GM18907 (cell line): ENCODE data around the gene PICK1.
A peak's percentile ranks its signal among the peaks of the same experiment; 100 is the strongest.

ENCODE experiments used
- ATAC-seq: cut with Tn5 transposase; IDR thresholded peaks from one replicate; pipeline ENCODE4 v1.9.1; 2021; ENCODE audit warnings: mild to moderate bottlenecking, moderate library complexity; ENCODE audit not compliant: unreplicated experiment

Gene PICK1

DNA sequence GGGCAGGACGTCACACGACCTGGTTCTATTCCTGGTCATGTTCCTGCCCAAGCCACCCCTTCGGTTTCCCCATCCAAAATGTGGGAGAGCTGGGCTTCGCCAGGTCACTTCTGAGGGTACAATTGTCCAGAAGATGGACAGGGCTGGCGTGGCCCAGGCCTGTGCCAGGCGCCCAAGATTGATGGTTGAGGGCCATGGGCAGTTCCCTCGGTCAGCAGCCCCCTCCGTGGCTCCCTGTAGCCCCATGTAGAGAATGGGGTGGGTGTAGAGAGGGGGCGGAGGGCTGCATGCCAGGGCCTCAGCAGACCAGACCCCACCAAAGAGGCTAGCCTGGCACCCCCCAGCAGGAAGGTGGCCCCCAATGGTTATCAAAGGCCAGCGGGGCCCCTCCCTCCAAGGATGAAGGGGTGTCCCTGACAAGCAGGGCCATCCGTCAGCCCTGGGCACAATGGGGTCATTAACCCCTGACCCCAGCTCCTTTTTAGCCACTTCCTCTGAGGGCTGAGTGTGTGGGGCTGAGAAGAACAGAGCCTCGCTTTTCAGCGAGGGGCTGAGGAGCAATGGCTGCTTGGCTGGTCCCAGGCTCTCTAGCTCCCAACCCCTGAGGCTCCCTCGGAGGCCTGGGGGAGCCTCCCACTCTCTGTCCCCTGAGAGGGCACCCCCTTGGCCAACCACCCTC is 11.0 kb upstream of the PICK1 start:
- ATAC-seq, result no peak

DNA sequence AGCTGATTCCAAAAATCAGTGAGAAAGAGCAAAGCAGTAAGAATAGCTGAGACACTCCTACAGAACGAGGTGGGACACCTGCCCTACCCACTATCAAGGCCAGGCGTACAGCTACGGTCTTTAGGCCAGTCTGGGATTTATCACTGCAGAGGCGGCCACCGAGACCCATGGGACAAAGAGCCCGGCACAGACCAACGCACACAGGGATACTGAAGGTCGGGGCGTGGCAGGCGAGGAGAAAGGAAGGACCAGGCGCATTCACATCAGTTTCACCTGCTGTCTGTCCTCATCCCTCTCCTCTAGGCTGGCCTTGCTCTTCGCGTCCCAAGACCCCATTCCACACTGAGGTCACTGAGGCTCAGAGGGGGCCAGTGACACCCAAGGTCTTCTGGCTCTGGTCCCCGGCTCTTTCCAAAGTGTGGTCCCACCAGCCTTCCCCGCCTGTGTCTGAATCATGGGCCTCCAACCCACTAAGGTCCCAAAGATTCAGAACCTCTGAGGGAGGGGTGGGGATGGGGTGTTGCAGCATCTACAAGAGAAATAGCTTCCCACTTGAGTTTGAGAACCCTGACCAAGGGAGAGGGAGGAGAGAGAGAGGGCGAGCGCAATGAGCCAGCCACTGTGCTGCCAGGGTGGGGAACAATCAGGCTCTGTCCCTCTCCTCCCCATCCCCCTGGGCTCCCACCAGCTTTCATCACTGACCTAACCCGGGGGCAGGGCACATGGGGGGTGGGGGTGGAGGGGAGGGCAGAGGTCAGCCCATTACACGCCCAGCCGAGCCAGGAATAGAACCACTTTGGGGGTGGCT is 7.2 kb upstream of the PICK1 start:
- no peak for ATAC-seq

DNA sequence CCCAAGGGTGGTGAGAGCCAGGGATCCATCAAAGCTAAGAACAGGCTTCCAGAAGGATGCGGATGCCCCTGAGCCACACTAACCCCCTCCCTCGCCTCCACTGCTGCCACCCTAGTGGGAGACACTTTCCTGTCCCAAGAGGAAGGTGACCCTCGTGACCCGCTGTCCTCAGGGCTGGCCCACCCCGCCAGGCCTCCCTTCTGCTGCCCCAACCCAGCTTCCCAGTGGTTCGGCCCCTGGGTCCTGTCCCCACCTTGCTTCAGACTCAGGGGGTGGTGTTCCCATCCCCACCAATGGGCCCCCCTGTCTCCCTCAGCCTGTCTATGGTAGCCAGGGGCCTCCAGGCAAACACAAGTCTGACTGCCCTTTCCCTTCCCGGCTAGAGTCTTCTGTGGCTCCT is 6.5 kb upstream of the PICK1 start:
- ATAC-seq, result no peak

DNA sequence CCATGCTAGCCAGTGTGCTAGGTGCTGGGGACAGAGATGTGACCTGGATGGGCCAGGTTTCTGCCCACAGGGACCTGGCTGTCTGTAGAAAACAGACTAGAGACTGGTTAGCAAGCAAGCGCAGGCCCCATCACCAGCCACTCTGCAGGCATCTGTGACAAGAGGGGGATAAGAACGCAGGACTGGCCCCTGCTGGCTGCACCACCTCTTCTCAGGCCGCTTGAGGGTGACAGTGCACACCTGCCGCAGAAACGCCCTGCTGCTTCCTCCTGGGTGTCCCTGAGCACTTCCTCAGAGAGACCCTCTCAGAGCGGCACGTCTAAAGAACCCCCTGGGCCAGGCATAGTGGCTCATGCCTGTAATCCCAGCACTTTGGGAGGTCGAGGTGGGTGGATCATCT is 5.9 kb upstream of the PICK1 start:
- no peak for ATAC-seq

DNA sequence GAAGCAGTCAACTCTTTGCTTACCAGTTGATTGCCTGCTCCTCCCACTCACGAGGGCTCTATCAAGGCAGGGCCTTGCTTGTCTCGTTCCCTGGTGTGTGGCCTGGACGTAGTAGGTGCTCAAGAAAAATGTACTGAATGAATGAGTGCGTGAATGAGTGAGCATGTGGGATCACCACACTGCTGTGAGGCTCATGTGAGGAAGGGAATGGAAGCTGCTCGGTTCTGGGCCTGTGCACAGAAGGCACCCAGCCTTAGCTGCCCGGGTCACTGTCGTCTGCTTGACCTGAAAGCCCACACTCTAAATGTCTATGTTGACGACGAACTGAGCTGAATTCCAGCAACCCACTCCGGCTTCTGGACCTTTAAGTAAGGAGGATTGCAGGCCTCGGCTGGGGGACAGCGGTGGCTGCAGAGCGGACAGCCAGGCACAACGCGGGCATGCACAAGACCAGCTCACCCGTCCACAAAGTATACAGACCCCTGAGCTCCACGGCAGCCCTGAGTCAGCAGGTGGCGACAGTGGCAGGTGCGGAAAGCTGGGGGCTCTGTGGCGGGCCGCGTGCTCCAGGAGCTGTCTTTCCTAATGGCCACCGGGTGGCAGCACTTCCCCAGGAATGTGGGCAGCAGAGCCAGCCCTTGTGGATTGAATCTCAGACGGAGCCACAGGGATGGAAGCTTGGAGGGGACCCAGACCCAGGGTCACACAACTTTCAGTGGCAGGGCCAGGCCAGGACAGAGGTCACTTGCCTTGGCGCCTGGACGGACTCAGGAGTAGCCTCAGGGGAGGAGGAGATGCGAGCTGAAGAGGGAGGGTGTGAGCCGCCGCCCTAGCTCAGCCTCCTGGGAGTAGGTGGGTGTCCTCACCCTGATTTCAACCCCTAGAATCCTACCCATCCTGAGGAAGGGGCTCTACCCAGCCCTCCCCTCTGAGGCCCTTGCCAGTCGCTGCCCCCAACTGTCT is 5.0 kb upstream of the PICK1 start:
- ATAC-seq, result peak; percentile 67

DNA sequence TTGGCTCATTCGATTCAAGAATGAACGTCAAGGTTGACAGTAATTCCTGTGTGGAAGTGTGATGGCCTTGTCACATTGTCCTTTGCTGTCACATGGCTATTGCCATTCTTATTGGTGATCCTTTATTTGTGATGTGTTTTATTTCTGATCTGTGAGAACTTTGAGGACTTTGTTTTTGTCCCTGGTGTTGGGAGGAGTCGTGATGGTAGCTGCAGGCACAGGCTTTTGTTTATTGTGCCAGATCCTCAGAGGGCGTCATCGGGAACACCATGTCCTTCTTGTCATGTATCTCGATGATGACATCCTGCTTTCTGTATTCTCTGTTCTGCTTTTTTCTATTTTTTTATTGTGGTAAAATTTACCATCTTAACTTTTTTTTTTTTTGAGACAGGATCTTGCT is 5.6 kb downstream of the PICK1 start:
- no peak for ATAC-seq

DNA sequence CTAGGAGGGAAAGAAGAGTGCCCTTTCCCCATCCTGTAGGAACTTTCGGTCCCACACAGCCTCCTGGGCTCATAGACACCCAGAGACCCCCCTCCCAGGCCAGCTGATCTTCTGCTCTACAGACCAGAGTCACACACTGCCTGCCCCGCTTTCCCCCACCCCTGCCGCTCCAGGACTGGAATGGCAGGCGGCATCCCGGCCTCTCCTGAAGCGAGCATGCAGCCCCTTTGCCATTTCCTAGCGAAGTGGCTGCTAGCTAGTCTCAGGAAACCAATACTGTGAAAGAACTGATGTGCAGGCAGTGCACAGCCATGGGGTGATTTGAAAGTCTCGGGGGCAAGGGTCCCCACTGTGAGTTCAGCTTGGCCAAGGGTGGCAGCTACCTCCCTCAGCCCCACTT is 8.3 kb downstream of the PICK1 start:
- no peak for ATAC-seq

DNA sequence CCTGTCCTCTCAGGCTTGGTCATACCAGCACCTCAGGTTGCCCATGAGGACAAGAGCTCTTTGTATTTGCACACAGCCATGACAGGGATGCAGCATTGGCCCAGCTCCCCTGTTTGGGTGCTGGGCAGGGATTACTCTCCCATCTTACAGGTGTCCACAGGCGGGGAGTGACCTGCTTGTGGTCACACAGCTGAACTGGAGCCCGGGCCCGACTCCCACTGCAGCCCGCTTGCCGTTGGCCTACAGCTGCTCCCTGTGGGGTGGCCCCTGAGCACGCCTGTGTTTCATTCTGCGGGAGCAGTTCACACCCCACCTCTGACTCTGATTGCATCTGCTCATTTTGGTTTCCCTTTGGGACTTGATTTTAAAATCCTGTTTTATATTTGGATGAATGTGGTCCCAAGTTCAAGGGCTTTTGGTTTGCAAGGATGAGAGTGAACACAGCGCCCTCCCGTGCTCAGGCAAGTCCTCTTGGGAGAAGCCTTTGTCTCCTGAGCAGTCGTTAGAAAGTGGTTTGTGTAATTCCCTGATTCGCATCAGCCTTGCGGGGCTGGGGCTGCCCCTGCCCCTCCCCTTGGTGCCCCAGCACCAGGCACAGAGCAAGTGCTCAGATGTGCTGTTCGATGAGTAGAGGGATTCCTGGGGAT is 9.3 kb downstream of the PICK1 start:
- ATAC-seq, result no peak

DNA sequence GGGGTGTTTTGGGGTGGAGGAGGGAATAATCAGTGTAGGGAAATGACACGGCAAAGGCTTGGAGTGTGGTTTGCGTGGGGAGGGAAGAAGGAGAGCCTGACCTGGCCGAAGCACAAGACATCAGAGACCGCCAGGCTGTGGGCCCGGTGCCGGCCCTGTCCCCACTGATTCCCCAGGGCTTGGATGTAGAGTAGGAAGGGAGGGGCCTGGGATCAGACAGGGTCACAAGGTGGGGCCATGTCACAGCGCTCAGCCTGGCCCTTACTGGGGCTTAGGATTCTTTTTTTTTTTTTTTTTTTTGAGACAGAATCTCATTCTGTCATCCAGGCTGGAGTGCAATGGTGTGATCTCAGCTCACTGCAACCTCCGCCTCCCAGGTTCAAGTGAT is 9.8 kb downstream of the PICK1 start:
- ATAC-seq, result no peak

DNA sequence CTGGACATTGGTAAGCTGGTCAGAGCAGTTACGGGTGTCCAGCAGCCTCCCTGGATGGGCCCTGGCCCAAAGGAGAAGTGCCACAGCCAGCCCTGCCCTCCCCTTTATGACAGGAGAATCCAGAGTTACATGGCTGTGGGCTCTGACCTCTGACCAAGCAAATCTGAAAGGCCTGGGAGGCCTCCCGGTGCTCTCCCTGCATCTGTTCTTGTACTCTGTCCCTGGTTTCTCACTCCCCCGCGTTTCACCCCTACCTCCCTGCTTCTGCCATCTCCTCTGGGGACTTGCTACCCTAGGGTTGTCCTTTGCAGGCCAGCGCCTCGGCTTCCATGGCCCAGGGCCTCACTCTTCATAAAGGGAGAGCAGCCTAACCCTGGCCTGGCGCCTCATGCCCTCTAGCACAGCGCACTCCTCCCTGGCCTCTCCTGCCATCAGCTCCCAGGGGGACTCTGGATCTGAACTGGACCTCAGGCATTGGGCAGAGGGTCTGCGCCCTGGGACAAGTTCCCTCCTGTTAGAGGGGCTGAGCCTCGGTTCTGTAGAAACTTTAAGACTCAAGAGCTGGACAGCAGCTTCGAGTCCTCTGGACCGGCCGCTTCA is 10.7 kb downstream of the PICK1 start:
- no peak for ATAC-seq

DNA sequence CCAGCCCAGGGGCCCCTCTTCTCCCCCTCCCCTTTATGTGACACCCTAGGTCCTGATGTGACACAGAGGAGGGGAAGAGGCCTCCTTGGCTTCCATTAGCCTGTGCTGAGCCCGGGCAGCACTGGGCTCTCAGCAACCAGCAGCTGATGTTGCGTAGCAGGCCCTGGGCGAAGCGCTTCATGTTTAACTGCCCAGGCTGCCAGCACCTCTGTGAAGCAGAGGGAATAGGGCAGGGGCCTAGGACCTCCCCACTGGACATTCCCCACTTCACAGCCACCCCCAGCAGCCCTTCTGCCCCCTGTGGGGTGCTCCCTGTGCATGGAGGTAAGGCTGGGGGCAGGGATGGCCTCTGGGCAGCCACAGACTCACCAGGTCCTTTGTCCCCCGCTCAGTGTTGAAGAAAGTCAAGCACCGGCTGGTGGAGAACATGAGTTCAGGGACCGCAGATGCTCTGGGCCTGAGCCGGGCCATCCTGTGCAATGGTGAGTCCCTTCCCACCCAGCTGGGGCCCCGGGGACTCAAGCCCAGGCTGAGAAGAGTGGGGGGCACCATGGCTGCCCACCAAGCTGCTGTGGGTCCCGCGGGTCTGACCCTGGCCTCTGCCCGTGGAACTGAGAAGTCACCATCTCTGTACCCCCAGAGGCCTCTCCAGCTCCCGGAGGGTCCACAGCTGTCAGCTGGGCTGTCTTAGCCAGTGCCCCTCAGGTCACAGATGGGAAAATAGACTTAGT is 11.6 kb downstream of the PICK1 start:
- ATAC-seq, result no peak

DNA sequence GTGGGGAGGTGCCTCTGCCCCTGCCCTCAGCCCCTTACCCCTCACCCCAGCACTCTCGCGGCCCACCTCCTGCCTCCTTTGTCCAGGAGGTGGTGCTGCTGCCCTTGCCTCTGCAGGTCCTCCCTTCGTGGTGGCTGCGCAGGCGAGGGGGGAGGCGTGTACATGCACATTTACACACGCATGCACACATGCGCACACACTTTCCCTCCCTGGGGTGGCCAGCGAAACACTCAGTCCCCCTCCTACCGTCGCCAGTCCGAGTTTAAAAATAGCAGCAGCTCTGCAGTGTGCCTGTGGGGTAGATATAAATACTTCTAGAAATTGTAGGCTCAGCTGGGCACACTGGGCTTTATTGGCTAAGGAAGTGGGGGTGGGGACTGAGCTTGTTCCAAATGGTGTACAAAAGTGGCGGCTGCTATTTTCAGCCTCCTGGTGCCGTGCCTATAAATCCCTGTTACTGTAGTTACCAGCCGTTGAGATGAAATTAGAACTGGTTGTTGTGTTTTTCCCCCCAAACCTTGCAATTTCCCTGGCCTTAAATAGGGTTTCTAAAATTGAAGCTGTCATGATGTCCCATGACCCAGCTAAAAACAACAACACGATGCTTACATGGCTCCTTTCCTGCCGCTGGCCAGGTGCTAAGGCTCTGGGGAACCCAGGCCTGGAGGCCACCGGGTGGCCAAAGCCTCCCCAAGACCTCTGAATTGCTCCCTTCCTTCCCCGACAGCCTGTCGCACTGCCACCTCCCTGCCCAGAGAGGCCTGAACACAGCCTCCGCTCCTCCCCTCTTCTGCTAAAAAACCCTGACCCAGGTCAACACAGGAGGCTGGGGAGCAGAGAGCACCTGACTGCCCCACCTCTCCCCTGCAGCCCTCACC is 12.4 kb downstream of the PICK1 start:
- no peak for ATAC-seq

DNA sequence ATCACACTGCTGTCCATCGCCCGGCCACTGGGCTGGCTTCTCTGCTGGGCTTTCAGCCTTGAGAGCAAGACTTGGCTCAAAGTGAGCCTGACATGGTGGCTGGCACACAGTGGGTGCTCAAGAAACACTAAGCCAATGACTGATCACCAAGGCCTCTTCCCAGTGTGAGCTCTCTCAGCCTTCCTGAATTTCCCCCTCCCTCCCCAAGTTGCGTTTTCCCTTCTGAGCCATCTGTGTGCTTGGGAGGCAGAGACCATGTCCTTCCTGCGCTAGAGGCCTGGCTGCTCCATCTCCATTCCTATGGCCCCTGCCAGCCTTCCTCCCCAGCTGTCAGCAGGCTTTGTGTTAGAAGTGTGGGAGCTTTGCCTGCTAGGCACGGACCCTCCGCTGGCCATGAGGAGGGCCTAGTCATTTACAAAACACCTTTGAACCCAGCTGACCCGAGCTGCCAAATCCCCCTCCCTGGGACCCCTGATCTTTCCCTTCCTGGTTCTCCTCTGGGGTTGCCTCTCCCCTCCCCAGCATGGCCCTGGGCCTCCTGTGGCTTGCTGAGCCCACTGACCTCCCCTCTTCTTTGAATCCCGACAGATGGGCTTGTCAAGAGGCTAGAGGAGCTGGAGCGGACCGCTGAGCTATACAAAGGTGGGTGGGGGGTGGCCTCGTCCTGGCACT is 13.2 kb downstream of the PICK1 start:
- no peak for ATAC-seq

DNA sequence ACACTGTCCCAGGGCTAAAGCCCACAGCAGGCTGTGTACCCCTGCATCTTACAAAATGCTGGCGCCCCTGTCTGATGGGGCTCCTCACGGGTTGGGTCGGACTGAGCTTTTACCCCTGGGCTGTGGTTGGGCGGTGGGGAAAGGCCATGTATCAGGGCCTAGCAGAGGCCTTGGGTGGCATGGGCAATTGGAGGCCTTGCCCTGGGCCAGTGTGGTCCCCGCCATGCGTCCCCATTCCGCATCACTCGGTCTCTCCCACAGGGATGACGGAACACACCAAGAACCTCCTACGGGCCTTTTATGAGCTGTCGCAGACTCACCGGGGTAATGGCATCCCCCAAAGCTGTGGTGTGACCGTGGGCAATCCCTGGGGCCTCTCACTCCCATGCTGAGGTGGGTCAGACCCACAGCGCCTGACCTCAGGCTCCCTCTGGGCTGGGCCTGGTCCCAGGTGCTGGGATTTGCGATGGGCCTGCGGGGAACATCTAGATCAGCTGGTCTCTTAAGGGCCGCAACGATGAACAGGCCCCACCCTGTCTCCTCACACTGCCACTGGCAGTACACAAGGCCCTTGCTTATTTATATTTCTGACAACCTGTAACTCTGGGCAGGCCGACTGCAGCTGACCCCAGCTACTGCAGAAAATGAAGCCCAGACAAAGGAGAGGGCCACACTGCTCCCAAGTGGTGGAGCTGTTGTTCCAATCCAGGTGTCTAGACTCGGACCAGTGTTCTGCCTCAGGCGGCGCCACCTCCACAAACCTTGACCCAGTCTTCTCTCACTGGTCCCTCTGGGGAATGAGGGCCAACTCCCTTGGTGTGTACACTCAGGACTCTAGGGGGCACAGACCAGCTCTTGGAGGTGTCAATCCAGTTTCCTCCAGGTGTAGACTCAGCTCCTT is 14.5 kb downstream of the PICK1 start:
- no peak for ATAC-seq

DNA sequence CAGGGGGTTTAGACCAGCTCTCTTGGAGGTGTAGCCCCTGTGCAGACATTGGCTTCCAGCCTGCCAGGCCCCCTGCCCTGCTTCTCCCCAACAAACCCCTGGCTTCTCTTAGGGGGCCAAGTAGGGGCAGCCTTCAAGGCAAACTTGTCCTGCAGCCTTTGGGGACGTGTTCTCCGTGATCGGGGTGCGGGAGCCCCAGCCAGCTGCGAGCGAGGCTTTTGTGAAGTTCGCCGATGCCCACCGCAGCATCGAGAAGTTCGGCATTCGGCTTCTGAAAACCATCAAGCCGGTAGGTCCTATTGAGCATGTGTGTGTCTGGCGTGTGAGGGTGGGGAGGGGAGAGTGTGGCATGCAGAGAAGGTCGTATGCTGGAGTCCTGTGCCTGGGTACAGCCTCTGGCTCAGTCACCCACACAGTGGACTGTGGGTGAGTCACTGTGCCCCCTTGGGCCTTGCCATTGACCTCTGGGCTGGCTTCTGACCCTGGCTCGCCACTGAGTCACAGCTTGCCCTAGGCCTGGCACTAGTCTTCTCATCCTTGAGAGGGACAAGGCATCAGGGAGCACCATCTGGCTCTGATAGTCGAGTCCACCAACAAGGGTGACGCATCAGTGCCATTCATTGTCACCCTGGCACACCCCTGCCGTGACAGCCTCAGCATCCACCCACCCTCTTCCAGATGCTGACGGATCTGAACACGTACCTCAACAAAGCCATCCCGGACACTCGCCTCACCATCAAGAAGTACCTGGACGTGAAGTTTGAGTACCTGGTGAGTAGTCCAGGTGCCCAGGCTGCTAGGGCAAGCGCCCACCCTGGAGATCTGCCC is 15.3 kb downstream of the PICK1 start:
- ATAC-seq, result no peak
